HCT116 (cell line): ENCODE results near the gene SYT7.

Experiments
- EZH2 ChIP-seq: fragments of 200-600 bp; sonication (generic); IDR thresholded peaks from 2 replicates; pipeline ENCODE4 v1.6.1; 2017; ENCODE audit warnings: antibody characterized with exemption, mixed run types
- JUND ChIP-seq: IDR thresholded peaks from 2 replicates; pipeline ENCODE4 v1.6.1; 2012
- POLR2A ChIP-seq: IDR thresholded peaks from 2 replicates; pipeline ENCODE4 v1.7.0; 2011; ENCODE audit warnings: borderline replicate concordance; ENCODE audit not compliant: insufficient read depth, insufficient read length; ENCODE audit errors: extremely low read depth

DNA sequence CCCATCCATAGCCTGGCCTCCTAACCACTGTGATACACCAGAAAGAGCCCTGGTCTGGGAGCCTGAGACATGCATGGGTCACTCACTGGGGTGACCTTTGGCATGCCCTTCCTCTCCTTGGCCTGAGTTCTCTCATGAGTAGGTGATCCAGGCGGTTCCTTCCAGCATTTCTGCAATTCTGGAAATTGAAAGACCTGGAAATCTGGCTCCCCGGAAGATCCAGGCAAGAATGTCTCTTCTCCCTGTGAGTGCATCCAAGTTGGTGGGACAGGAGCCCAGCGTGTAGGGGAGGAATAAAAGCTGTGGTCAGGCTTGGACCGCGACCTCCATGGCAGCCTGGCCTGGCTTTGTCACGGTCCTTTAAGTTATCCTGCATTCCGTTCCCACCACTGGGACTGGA, 16.1 kb upstream of the SYT7 start:
- no peak for TF ChIP-seq POLR2A
- TF ChIP-seq EZH2: no peak
- TF ChIP-seq JUND: no peak
